OCI-LY1 (cell line): ENCODE measurements around the gene ACO2.
A peak's percentile ranks its signal among the peaks of the same experiment; 100 is the strongest.

Source experiments
- CTCF ChIP-seq: fragments of 200-600 bp; sonication (generic), shearing (Covaris generic); IDR thresholded peaks from 2 replicates; pipeline ENCODE4 v1.5.1; 2017; ENCODE audit warnings: mild to moderate bottlenecking, antibody characterized with exemption, low read length, moderate library complexity, mixed read lengths
- EZH2 ChIP-seq: fragments of 200-600 bp; sonication (generic), shearing (Covaris generic); IDR thresholded peaks from 2 replicates; pipeline ENCODE4 v1.8.0; 2017; ENCODE audit warnings: borderline replicate concordance, mixed run types, mild to moderate bottlenecking, antibody characterized with exemption, low read length, moderate library complexity, mixed read lengths

GRCh38 chr22:41543854-41544670 lies 75.1 kb downstream of the ACO2 start, which contains the start of gene POLR3H:
- peak; percentile 91 for TF ChIP-seq CTCF
- no peak for TF ChIP-seq EZH2
